ENCODE measurements around the gene SUCLG1.
"Not testable (repeated sequence)": the region's sequence is repeated elsewhere in the genome, so short reads cannot be mapped to it uniquely, and the experiment has no call there.

DNA sequence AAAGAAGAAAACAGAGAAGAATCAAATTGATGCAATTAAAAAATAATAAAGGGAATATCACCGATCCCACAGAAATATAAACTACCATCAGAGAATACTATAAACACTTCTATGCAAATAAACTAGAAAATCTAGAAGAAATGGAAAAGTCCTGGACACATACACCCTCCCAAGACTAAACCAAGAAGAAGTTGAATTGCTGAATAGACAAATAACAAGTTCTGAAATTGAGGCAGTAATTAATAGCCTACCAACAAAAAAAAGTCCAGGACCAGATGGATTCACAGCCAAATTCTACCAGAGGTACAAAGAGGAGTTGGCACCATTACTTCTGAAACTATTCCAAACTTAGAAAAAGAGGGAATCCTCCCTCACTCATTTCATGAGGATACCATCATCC, 59.2 kb downstream of the SUCLG1 start:
- TF ChIP-seq YY1 (IDR thresholded peaks at IDR 0.05; ENCODE audit: insufficient read depth, insufficient read length); ZNF274 (IDR thresholded peaks at IDR 0.05; ENCODE audit: low read depth, low read length); SUZ12 (IDR thresholded peaks at IDR 0.05; ENCODE audit: extremely low read depth, insufficient read depth, insufficient read length): not testable (repeated sequence)

Measured in NT2/D1 (cell line).